ENCODE measurements around the gene ANKRD11.

The ANKRD11 gene

DNA sequence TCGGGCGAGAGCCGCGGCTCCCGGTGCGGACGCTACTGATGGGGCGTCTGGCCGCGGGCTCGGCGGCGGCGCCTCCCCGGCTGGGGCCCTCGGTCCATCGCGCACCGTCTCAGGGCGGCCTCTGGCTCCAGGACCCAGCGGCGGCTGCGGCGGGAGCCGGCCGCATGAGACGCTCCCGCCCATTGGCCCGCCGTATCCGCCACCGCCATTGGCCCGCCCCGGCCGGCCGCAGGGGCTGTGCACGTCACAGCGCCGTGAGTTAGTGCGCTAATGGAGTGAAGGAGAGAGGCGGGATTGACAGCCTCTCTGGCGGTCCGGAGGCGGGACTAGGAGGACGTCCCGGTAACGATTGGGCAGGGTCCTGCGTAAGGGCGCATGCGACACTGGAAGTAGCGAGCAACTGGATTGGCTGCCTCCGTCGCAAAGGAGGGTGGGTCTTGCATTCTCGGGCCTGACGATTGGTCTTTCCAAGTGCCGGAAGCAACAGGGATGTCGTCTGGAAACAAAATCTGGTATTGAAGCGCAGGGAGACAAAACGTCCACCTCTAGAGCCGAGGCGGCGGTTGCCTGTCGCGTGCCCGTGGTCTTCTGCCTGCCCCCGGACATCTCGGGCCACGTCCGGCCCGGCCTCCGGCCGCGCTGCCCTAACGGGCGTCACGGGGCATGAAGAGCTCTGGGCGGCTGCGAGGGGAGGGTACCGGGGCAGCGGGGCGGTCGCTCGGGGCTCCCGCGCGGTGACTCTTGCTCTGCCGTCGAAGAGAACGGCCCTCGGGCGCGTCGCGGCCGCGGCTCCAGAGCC is at the start of gene ANKRD11:
Gene ANKRD11, minus strand, starts transcription at position 123 of the 799 bp plus-strand sequence. CDS start 173,542 bp downstream, outside the sequence.
- DNase-seq (ENCODE audit: low read depth in 2 of 3, low spot score in 2 of 3), result peak; percentile 89 to 98 (median 96)

DNA sequence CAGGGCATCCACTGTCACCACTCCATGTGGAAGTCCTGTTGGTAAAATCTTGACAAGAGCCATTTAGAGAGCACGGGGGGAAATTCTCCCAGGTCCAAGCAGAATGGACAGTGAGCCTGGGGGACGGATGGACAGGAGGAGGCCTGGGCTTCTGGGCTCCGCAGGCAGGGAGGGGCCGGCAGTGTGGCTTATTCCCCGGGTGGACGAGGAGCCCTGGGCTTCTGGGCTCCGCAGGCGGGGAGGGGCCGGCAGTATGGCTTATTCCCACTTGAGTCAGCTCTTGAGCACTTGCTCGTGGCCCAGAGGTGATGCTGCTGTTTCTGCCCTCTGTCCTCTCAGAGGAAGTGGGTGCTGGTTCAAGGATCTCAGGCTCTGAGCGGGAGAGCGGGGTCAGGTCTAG is 47.9 kb upstream of the ANKRD11 start:
- no peak for DNase-seq (ENCODE audit: low read depth in 2 of 3, low spot score in 2 of 3)

DNA sequence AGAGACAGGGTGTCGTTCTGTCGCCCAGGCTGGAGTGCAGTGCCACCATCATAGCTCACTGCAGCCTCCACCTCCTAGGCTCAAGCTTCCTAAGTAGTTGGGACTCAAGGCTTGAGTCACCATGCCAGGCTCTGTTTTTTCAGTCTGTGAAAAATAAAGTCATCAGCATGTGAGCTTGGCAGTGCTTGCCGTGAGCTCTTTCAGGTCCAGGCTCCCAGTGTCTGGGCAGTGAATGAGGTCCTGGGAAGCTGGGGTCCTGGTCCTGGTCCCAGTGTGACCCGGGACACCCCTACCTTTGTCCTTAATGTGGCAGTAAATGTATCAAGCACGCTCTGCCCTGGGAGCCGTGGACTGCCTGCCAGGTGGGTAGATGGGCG is 47.2 kb upstream of the ANKRD11 start:
- DNase-seq (ENCODE audit: low read depth in 2 of 3, low spot score in 2 of 3), result no peak

- no peak for DNase-seq (ENCODE audit: low read depth in 2 of 3, low spot score in 2 of 3)
Measured at GRCh38 chr16:89536886-89537548, 46.7 kb upstream of the ANKRD11 start.

- no peak for DNase-seq (ENCODE audit: low read depth in 2 of 3, low spot score in 2 of 3)
Measured at GRCh38 chr16:89536371-89536770, 46.0 kb upstream of the ANKRD11 start.

GRCh38 chr16:89534252-89534756 is 43.9 kb upstream of the ANKRD11 start:
- DNase-seq (ENCODE audit: low read depth in 2 of 3, low spot score in 2 of 3), result no peak

DNA sequence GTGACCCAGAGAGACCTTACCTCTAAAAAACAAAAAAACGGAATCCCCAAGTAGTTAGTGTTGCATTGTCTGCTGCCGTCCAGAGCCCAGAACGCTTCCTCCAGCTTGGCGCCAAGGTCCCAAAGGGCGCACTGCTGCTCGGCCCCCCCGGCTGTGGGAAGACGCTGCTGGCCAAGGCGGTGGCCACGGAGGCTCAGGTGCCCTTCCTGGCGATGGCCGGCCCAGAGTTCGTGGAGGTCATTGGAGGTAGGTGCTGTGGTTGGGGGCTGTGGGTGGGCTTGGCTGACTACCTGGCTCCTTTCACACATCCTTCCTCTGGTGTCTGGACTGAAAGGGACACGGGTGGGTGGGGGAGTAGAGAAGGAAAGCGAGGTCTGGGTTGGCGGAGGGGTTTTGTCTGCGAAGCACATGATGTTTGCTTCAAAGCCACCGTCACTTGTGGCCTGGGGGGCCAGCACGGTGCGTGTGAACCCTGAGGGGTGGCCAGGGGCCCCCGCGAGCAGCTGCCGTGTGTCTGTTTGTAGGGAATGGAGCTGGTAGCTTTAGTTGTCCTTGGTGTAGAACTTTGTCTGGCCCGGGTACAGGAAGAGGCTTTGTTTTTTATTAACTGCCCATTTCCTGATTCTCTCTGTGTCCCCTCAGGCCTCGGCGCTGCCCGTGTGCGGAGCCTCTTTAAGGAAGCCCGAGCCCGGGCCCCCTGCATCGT is 41.6 kb upstream of the ANKRD11 start:
- DNase-seq (ENCODE audit: low read depth in 2 of 3, low spot score in 2 of 3), result no peak

DNA sequence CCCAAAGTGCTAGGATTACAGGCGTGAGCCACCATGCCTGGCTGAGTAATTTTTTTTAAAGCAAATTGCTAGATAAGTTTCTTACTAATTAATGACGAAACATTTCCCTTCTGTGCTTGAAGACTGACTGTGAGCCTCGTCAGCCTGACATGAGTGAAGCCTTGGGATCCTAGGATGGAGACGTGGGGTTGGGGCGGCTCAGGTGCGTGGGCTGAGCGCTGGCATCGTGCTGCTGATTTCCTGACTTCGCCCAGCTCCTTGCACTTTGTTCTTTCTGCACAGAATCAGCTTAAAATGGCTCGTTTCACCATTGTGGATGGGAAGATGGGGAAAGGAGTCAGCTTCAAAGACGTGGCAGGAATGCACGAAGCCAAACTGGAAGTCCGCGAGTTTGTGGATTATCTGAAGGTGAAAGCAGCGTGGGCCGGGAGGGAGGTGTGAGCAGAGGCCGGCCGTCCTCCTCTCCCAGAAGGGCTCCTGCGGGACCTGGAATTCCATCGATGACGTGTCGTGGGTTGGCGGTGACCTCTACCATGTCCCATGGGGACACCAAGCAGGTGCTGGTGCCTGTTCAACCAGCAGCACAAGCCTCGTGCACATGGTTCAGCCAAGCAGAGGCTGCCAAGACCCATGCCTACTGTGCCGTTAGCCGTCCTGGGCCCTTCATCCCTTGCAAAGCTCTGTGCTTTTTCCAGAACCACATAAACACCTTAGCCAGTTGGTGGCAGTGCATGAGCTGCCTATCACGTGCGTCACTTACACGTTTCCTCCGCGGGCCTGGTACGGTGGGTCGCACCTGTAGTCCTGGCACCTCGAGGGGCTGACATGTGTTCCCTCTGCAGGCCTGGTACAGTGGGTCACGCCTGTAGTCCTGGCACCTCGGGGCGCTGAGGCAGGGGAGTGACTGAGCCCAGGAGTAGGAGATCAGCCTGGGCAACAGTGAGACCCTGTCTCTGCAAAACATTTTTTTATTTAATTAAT is 40.3 kb upstream of the ANKRD11 start:
- no peak for DNase-seq (ENCODE audit: low read depth in 2 of 3, low spot score in 2 of 3)

- DNase-seq (ENCODE audit: low read depth in 2 of 3, low spot score in 2 of 3), result no peak
Measured at GRCh38 chr16:89529097-89529496, 38.7 kb upstream of the ANKRD11 start.

- DNase-seq (ENCODE audit: low read depth in 2 of 3, low spot score in 2 of 3), result no peak
Measured at GRCh38 chr16:89525146-89525913, 35.0 kb upstream of the ANKRD11 start.

- DNase-seq (ENCODE audit: low read depth in 2 of 3, low spot score in 2 of 3), result no peak
Measured at GRCh38 chr16:89523680-89524344, 33.5 kb upstream of the ANKRD11 start.

DNA sequence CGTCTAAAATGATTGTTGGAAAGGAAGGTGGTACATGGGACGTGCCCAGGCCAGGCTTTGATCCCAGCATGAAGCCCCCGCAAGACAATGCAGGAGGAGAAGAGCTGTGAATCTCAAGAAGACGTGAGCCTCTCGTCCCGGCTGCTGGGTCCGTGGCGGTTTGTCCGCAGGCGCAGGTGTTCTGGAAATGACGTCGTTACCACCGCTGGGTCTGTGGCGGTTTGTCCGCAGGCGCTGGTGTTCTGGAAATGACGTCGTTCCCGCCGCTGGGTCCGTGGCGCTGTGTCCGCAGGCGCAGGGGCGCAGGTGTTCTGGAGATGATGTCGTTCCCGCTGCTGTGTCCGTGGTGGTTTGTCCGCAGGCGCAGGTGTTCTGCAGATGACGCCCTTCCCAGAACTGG is 31.9 kb upstream of the ANKRD11 start:
- no peak for DNase-seq (ENCODE audit: low read depth in 2 of 3, low spot score in 2 of 3)

GRCh38 chr16:89519881-89520280 is 29.5 kb upstream of the ANKRD11 start:
- DNase-seq (ENCODE audit: low read depth in 2 of 3, low spot score in 2 of 3), result no peak

DNA sequence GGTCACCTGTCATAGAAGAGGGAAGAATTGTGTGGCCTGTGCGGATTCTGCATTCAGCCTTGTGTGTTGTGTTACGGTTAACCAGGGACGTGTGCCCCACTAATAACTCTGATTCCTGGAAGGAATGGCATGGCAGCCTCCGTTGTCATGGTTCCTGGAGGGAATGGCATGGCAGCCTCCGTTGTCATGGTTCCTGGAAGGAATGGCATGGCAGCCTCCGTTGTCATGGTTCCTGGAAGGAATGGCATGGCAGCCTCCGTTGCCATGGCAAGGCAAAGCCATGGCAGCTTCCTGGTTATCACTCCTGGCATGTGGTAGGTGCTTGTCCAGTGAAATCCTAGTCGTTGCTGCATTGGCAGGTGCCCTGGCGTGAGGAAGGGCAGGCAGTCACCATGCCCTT is 26.8 kb upstream of the ANKRD11 start:
- no peak for DNase-seq (ENCODE audit: low read depth in 2 of 3, low spot score in 2 of 3)

DNA sequence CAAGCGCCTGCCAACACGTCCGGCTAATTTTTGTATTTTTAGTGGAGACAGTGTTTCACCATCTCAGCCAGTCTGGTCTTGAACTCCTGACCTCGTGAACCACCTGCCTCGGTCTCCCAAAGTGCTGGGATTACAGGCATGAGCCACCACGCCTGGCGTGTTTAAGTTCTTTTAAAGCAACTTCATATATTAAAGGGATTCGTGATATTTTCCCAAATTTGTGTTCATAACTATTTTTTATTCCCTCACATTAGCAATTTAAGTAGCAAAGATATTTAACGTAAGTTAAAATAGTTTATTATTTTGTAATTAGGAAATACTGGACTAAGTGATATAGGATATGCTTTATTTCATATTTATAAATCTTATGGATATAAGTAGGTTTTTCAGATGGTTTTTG is 22.1 kb upstream of the ANKRD11 start:
- no peak for DNase-seq (ENCODE audit: low read depth in 2 of 3, low spot score in 2 of 3)

DNA sequence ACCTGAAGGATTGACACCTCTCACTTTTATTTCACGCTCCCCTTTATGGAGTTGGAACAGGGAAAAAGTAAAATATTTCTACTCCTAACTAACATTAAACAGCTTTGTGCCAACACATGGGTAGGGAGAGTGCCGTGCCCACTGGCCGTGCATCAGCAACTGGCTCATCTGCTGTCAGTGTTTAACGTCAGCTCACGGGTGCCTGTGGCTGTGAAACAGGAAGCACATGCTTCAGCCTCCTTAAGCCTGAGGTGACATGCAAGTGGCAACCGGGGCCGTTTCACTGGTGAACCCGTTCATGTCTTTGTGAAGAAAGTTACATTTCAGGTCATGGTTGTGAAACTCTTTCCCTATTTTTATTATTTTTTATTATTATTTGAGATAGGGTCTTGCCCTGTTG is 21.0 kb upstream of the ANKRD11 start:
- no peak for DNase-seq (ENCODE audit: low read depth in 2 of 3, low spot score in 2 of 3)

DNA sequence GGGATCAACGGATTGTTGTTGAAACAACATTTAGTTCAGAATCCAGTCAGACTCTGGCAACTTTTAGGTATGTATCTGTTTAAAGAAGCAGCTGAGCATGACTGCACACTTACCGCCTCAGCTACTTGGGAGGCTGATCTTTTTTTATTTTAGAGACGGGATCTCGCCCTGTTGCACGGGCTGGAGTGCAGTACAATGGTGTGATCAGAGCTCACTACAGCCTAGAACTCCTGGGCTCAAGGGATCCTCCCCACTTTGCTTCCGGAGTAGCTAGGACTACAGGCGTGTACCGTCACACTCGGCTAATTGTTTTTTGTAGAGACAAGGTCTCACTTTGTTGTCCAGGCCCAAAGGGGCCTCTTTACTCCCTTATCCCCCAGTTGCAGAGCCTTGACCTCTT is 20.2 kb upstream of the ANKRD11 start:
- DNase-seq (ENCODE audit: low read depth in 2 of 3, low spot score in 2 of 3), result no peak

DNA sequence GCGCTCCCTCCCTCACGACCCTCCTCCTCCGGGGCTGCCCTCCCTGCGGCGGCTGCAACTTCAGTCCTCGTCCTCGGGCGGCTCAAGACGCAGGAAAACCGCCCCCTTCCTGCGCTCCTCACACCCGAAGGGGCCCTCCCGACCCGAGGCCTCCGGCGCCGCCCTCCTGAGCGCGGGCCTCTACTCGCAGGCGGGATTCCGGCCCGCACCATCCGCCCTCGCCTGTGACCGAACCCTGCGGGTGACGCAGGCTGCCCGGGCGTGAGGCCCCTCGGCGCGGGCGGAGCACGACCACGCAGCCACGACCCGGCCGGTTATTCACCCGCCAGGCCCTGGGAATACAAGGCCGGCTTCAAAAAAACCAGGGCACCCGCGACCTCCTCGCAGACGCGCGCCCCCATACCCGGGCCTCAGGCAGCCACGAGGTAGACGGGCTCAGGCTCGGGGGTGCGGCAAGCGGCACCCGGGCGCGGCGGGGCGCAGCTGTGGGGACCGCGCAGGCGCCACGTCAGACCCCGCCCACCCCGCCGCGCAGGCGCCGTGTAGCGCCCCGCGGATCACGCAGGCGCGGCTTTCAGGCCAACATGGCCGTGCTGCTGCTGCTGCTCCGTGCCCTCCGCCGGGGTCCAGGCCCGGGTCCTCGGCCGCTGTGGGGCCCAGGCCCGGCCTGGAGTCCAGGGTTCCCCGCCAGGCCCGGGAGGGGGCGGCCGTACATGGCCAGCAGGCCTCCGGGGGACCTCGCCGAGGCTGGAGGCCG is 17.7 kb upstream of the ANKRD11 start, which contains the start of gene SPG7:
Gene SPG7, plus strand, starts transcription at position 570 of the 757 bp plus-strand sequence. Its CDS starts 15 bp downstream, at position 585.
- peak; percentile 70 to 92 (median 86) for DNase-seq (ENCODE audit: low read depth in 2 of 3, low spot score in 2 of 3)
